H1 (cell line): ENCODE measurements around the gene TOMM34. TPM values are rescaled to one million over a fixed set of nuclear protein-coding genes. Genes with fewer than 3 reads are reported as not detected.

Source experiments
- ASH2L ChIP-seq: fragments of 200-600, 300-600 bp; sonication (generic); IDR thresholded peaks from one replicate; pipeline ENCODE4 v1.7.1; 2017; ENCODE audit warnings: low read length
- CHD2 ChIP-seq: IDR thresholded peaks from 2 replicates; pipeline ENCODE4 v1.6.1; 2012; ENCODE audit warnings: low read length, improper control_type of control experiment
- CTBP2 ChIP-seq: IDR thresholded peaks from 2 replicates; pipeline ENCODE4 v1.7.0; 2011; ENCODE audit warnings: borderline replicate concordance, mild to moderate bottlenecking, moderate library complexity, mixed read lengths, low read length; ENCODE audit not compliant: insufficient read depth, insufficient read length
- EP300 ChIP-seq, 2 experiments: IDR thresholded peaks; 1 replicate in 1 of 2; 2 replicates in 1 of 2; pipeline ENCODE4 v1.6.1; 2011 to 2012; ENCODE audit warnings: low read depth in 2 of 2, low read length in 2 of 2, mild to moderate bottlenecking in 2 of 2, borderline replicate concordance in 1 of 2, inconsistent platforms in 1 of 2, moderate library complexity in 1 of 2
- FOSL1 ChIP-seq: IDR thresholded peaks from 2 replicates; pipeline ENCODE4 v1.6.1; 2011; ENCODE audit warnings: mild to moderate bottlenecking, low read depth, low read length, moderate library complexity; ENCODE audit not compliant: insufficient read depth
- MAX ChIP-seq: IDR thresholded peaks from 2 replicates; pipeline ENCODE4 v1.6.1; 2012; ENCODE audit warnings: inconsistent platforms
- PHF8 ChIP-seq: fragments of 200-600 bp; sonication (generic); conservative IDR thresholded peaks from 2 replicates; pipeline ENCODE4 v1.7.1; 2012; ENCODE audit warnings: low read depth, mild to moderate bottlenecking, inconsistent platforms, low read length, moderate library complexity
- RFX5 ChIP-seq: IDR thresholded peaks from 2 replicates; pipeline ENCODE4 v1.6.1; 2011; ENCODE audit warnings: low read depth, low read length, improper control_type of control experiment, borderline replicate concordance
- TBP ChIP-seq: IDR thresholded peaks from 2 replicates; pipeline ENCODE4 v1.6.1; 2011; ENCODE audit warnings: low read depth, low read length, improper control_type of control experiment
- TCF12 ChIP-seq: IDR thresholded peaks from 2 replicates; pipeline ENCODE4 v1.6.1; 2011; ENCODE audit warnings: low read depth, mild to moderate bottlenecking, low read length
- polyA plus RNA-seq, 7 experiments: library from polyadenylated mRNA; depleted of rRNA in 3 of 7; stranded (reverse) in 5 of 7; unstranded in 2 of 7; fragments of >200 nt in 5 of 7; fragments of 200-250 nt in 2 of 7; gene quantifications; 1 replicate in 5 of 7; 2 replicates in 1 of 7; 4 replicates in 1 of 7; pipeline versions ENCODE4 v1.2.1 to v1.2.3, GENCODE V29; 2011 to 2013; ENCODE audit warnings: missing spikeins in 2 of 7, mixed read lengths in 2 of 7
- total RNA-seq: library from RNA; stranded (reverse); fragmentation: NEBNext Ultra II Directional; extraction: Animal tissue kit (Norgen Biotek cat#: 25700); gene quantifications from 2 replicates; pipeline ENCODE4 v1.2.1, GENCODE V29; 2021

Gene TOMM34
- total and polyA plus RNA-seq, 2 of the 8 experiments (the other 6 are each of a cell fraction or from before 2014, with no cell fraction given) = 32.1 to 35.1 TPM

- TF ChIP-seq CTBP2 (peak; percentile 48), TBP (peak; percentile 74), CHD2 (0 out of 2 replicates have a peak, but pooled peaks have one; percentile 26), RFX5 (no peak), EP300 (IDR thresholded peaks at IDR 0.05; ENCODE audit: borderline replicate concordance in 1 of 2, low read depth in 2 of 2, low read length in 2 of 2) (0 out of 3 replicates have a peak, but pooled peaks of 1 of the 2 experiments have one; percentile 28), TCF12 (no peak), MAX (peak; percentile 93), PHF8 (peak; percentile 83; the same call in 1 of the 2 replicates), ASH2L (peak; percentile 88), FOSL1 (0 out of 2 replicates have a peak, but pooled peaks have one; percentile 71)
- TF ChIP-seq, all 59 proteins: peak for 28
Measured at GRCh38 chr20:44966030-44966961, 6.1 kb upstream of the TOMM34 start, which contains the start of gene STK4 (continued).
